Pancreas (tissue), 10 donors: ENCODE results near the gene CCSAP. TPM values are rescaled to one million over a fixed set of nuclear protein-coding genes. Genes with fewer than 3 reads are reported as not detected.

Source experiments
- ATAC-seq, 4 donors: fragments of 200-7000 bp; cut with Tn5 transposase; one replicate each; pipeline versions ENCODE4 v1.8.0 to v1.9.1; 2020; ENCODE audit warnings: mild to moderate bottlenecking in 4 of 4, moderate library complexity in 4 of 4
- DNase-seq, 6 donors: peaks; one replicate each; pipeline ENCODE4 v3.0.0-alpha.2; 2020
- FAIRE-seq: peaks from 2 replicates; lab custom pipeline; 2012; peaks lifted over from hg19 to GRCh38; lab: Jason Lieb, UNC
- H3K27ac ChIP-seq, 4 donors: fragments of 200-600 bp; sonication (generic); 1 replicate in 3 of 4; 2 replicates in 1 of 4; pipeline versions ENCODE4 v1.5.0 to v1.8.0; 2020
- H3K27me3 ChIP-seq, 4 donors: fragments of 200-600 bp; one replicate each; pipeline ENCODE4 v1.8.0; 2021
- H3K36me3 ChIP-seq, 3 donors: fragments of 200-600 bp; sonication (generic) in 1 of 3; one replicate each; pipeline versions ENCODE4 v1.5.0 to v1.8.0; 2020 to 2021
- H3K4me1 ChIP-seq, 3 donors: fragments of 200-600 bp; one replicate each; pipeline ENCODE4 v1.8.0; 2021
- H3K4me3 ChIP-seq, 4 donors: fragments of 200-600 bp; sonication (generic) in 2 of 4; one replicate each; pipeline versions ENCODE4 v1.5.0 to v1.8.0; 2020 to 2021
- H3K9me3 ChIP-seq, 4 donors: fragments of 200-600 bp; one replicate each; pipeline ENCODE4 v1.8.0; 2021
- WGBS, 2 donors: extraction: QIAGEN DNeasy Blood & Tissue Kit; methylation state at CpG; one replicate each; pipeline ENCODE4 v1.1.7; 2013; 5-methylcytosine and 5-hydroxymethylcytosine counted together
- intact Hi-C, 3 donors: fragments of 100-400 bp; cut with DNase I; formaldehyde crosslinking; loops; one replicate each; pipeline versions ENCODE4 v1.11.1 to v1.14.2; 2022
- polyA plus RNA-seq, 2 donors: library from polyadenylated mRNA; stranded (reverse); fragments of 200-250 nt; gene quantifications; one replicate each; pipeline ENCODE4 v1.2.3, GENCODE V29; 2013
- total RNA-seq, 6 donors: library from RNA; stranded (reverse); fragmentation: NEBNext Ultra II Directional in 4 of 6; extraction: Animal tissue kit (Norgen Biotek cat#: 25700) in 4 of 6; gene quantifications; one replicate each; pipeline versions ENCODE4 v1.2.1 to v1.2.4, GENCODE V29; 2021 to 2023
- TF ChIP-seq, protein P1 (sequence below), 4 donors: fragments of 200-600 bp; sonication (generic) in 3 of 4; IDR thresholded peaks; one replicate each; pipeline versions ENCODE4 v1.5.0 to v1.8.0; 2021; ENCODE audit warnings: antibody characterized with exemption in 4 of 4
- donor health status: healthy with polysubstance abuse.
- donor health status: DM: no; HTN: no; CAD: no; lungs with moderate emphysema.
- donor health status: DM: no; HTN: no; CAD: no.
- donor health status: control.
- donor health status: control.
- donor health status: Bipolar disorder and iron deficiency.
- donor health status: DM: yes; HTN: yes; CAD: no.
- donor health status: DM: no; HTN: no; CAD: no.
- donor health status: DM: no; HTN: no; CAD: no.
- donor health status: DM: yes; HTN: yes; CAD: no.

The CCSAP gene
- total and polyA plus RNA-seq, 8 donors = 0.97 to 4.6 (median 1.7) TPM

DNA sequence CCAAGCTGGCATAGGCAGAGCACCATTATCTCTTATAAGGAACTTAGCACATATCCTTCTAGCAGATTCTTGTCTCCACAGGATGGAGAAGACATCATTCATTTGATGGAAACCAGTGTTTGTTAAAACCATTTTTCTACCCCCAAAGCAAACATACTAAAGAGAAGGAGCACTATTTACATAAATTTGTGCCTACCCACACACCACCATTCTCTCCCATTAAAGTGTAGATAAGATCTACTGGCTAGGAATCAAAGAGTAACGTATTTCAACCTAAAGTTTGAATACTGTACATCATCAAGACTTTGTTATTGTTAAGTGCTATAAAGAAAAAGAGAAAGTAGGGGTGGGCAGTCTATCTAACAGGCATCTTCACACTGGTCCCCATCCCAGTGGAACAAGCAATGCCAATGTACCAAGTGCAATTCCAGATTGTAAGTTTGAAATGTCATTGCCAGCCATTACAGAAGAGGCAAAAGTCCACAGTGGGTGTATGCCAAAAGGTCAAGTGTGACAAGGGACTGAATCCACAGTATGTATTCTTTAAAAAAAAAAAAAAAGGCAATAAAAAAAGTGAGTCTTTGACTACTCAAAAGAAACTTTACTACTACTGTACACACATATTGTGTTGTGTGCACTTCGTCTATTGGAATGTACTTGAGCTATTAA is 18.8 kb downstream of the CCSAP start:
- TF ChIP-seq, protein P1, sequence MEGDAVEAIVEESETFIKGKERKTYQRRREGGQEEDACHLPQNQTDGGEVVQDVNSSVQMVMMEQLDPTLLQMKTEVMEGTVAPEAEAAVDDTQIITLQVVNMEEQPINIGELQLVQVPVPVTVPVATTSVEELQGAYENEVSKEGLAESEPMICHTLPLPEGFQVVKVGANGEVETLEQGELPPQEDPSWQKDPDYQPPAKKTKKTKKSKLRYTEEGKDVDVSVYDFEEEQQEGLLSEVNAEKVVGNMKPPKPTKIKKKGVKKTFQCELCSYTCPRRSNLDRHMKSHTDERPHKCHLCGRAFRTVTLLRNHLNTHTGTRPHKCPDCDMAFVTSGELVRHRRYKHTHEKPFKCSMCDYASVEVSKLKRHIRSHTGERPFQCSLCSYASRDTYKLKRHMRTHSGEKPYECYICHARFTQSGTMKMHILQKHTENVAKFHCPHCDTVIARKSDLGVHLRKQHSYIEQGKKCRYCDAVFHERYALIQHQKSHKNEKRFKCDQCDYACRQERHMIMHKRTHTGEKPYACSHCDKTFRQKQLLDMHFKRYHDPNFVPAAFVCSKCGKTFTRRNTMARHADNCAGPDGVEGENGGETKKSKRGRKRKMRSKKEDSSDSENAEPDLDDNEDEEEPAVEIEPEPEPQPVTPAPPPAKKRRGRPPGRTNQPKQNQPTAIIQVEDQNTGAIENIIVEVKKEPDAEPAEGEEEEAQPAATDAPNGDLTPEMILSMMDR (IDR thresholded peaks at IDR 0.05) = no peak
- no peaks in the 10 kb centered on the region for H3K27me3 ChIP-seq
- no peak overlapping the region for H3K4me3 ChIP-seq
- 86 to 89% methylated on average over 2 of the region's 2 CpGs for WGBS, 2 donors
- no peak overlapping the region for H3K27ac ChIP-seq
- intact Hi-C loops = no loop called here
- ATAC-seq = no peak
- no peaks in the 10 kb centered on the region for H3K4me1 ChIP-seq
- FAIRE-seq = no peak
- no peak for DNase-seq
- peaks cover 0 to 16% (median 5%) of the 10 kb centered on the region in 3 donors for H3K36me3 ChIP-seq
- no peaks in the 10 kb centered on the region for H3K9me3 ChIP-seq

DNA sequence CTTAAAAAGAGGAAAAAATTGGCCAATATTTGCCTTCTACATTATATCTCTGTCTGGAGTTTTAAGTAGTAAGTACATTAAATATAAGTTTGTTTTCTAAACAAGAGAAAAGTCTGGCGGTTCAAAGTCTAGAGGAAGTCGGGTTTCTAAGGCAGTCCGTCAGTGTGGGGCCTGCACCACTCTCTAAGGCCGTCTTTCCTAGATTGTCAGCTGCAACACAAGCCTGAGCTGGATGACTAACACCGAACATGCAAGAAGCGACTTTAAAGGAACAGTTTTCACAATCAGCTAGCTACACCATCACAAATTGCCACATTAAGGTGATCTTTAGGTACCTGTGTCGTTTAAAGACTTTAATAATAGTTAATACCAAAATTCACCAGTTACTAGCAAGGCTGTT is 19.6 kb downstream of the CCSAP start:
- Histone ChIP-seq H3K9me3 (no peaks in the 10 kb centered on the region), H3K4me3 (no peak overlapping the region), H3K4me1 (no peaks in the 10 kb centered on the region), H3K27me3 (no peaks in the 10 kb centered on the region), H3K27ac (no peak overlapping the region), H3K36me3 (peaks cover 0 to 16% (median 5%) of the 10 kb centered on the region in 3 donors)
- intact Hi-C loops = no loop called here
- WGBS, 2 donors = 90 to 93% methylated on average over 7 of the region's 7 CpGs
- TF ChIP-seq, protein P1 (IDR thresholded peaks at IDR 0.05) = no peak
- no peak for DNase-seq
- no peak for FAIRE-seq
- no peak for ATAC-seq

- intact Hi-C loops = no loop called here
- DNase-seq (no peak), ATAC-seq (no peak), FAIRE-seq (no peak)
- Histone ChIP-seq H3K27me3 (no peaks in the 10 kb centered on the region), H3K27ac (no peak overlapping the region), H3K36me3 (peaks cover 0 to 6% (median 5%) of the 10 kb centered on the region in 3 donors), H3K4me3 (no peak overlapping the region), H3K9me3 (no peaks in the 10 kb centered on the region), H3K4me1 (no peaks in the 10 kb centered on the region)
- WGBS, 2 donors = 93 to 95% methylated on average over 7 of the region's 7 CpGs
- TF ChIP-seq, protein P1 (IDR thresholded peaks at IDR 0.05) = no peak
Measured at GRCh38 chr1:229319487-229319886, 23.4 kb downstream of the CCSAP start.

DNA sequence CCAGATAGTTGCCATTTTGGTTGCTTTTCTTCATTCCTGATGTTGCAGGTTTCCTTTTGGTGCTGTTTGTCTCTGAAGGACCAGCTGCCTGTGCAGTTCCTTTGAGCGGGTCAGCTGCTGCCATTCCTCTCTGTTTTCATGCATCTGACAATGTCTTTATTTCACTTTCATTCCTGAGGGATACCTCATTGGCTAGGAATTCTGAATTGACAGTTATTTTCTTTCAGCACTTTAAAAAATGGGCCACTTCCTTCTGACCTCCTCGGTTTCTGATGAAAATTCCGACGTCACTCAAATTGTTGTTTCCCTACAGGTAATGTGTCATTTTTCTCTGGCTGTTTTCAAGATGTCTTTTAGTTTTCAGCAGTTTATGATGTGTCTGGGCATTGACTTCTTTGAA is 24.8 kb downstream of the CCSAP start:
- FAIRE-seq = no peak
- no peak for ATAC-seq

DNA sequence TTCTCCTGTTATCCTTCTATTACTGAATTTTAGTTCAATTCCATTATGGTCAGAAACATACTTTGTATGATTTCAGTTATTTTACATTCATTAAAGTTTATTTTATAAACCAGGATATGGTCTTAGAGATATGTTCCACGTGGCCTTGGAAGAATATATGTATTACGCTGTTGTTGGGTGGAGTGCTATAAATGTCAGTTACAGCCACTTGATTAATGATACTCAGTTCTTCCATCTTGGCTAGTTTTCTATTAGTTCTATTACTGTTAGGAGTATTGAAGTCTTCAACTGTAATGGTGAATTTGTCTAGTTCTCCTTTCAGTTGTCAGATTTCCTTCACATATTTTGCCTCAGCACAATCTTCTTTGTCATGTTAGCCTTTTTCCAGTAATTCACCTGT is 26.7 kb downstream of the CCSAP start:
- H3K27ac ChIP-seq = no peak overlapping the region
- FAIRE-seq (peak; percentile 49), DNase-seq (no peak), ATAC-seq (no peak)
- no peaks in the 10 kb centered on the region for H3K27me3 ChIP-seq
- intact Hi-C loops = no loop called here
- no peaks in the 10 kb centered on the region for H3K9me3 ChIP-seq
- WGBS, 2 donors = 87 to 93% methylated on average over 2 of the region's 2 CpGs
- no peaks in the 10 kb centered on the region for H3K36me3 ChIP-seq
- H3K4me1 ChIP-seq = no peaks in the 10 kb centered on the region
- H3K4me3 ChIP-seq = no peak overlapping the region
- TF ChIP-seq, protein P1 (IDR thresholded peaks at IDR 0.05) = no peak

More for the DNA sequence above, 24.8 kb downstream of the CCSAP start:
- intact Hi-C loops = no loop called here
- Histone ChIP-seq H3K4me1 (no peaks in the 10 kb centered on the region), H3K36me3 (no peaks in the 10 kb centered on the region), H3K9me3 (no peaks in the 10 kb centered on the region), H3K4me3 (no peak overlapping the region), H3K27me3 (no peaks in the 10 kb centered on the region), H3K27ac (no peak overlapping the region)
- 81 to 86% methylated on average over 4 of the region's 4 CpGs for WGBS, 2 donors
- no peak for DNase-seq
- TF ChIP-seq, protein P1 (IDR thresholded peaks at IDR 0.05) = no peak
